Central memory CD8-positive, alpha-beta T cell (primary cell): ENCODE measurements around the gene SLC11A1.

Experiments
- ATAC-seq: fragments of 150-1000 bp; cut with Tn5 transposase; replicated peaks from 2 replicates; pipeline ENCODE4 v1.10.0; 2022; ENCODE audit warnings: mild to moderate bottlenecking, moderate FRiP score, moderate number of reproducible peaks; ENCODE audit not compliant: poor library complexity, severe bottlenecking; ENCODE audit errors: extremely low read depth
- DNase-seq, 2 donors: peaks; one replicate each; pipeline ENCODE4 v3.0.0; 2021; ENCODE audit warnings: low spot score in 2 of 2
- H3K27ac Mint-ChIP-seq: one replicate; pipeline ENCODE4 v1.8.0; 2022; ENCODE audit warnings: low read depth, mild to moderate bottlenecking, moderate library complexity, mixed read lengths
- H3K27me3 Mint-ChIP-seq: one replicate; pipeline ENCODE4 v1.8.0; 2022; ENCODE audit warnings: mixed read lengths
- H3K36me3 Mint-ChIP-seq: one replicate; pipeline ENCODE4 v1.8.0; 2022; ENCODE audit warnings: mild to moderate bottlenecking, moderate library complexity, mixed read lengths; ENCODE audit not compliant: insufficient read depth
- H3K4me1 Mint-ChIP-seq: one replicate; pipeline ENCODE4 v1.8.0; 2022; ENCODE audit warnings: mixed read lengths
- H3K4me3 Mint-ChIP-seq: one replicate; pipeline ENCODE4 v1.8.0; 2022; ENCODE audit warnings: mild to moderate bottlenecking, moderate library complexity, mixed read lengths
- H3K9me3 Mint-ChIP-seq: one replicate; pipeline ENCODE4 v1.8.0; 2022; ENCODE audit warnings: mixed read lengths

The SLC11A1 gene

DNA sequence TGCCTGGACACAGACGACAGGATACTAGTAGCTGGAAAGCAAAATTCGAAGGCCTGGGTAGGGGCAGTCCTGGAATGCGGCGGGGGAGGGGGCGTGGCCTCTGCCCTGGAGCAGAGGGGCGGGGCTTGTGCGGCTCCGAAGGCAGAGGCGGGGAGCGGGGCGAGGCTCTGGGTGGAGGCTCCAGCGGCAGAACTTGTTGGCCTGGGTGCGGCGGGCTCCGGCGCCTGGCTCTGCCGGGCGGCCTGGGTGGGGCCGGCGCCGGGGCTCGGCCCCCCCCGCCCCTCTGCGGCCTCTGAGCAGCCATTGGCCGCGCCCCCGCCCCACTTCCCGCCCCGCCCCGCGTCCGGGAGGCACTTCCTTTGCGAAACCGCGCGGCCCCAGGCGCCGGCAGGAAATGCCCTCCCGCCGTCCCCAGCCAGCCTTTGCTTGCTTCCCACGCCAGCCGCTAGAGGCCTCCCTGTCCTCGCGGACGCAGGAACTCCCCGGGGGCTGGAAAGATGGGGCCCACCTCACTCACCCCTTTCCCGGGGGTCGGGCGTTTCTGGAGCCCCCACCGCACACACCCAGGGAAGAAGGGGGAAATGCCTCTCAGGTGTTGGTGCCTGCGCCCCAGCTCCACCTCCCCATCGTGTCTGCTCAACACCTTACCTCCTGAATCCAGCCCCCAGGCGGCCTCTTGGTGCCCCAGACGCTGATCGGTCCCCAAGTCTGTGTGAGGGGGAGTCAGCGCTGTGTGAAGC lies 24.3 kb downstream of the SLC11A1 start:
- Mint-ChIP-seq H3K36me3 (peaks cover 38% of the 10 kb centered on the region), H3K4me1 (peaks cover 64% of the 10 kb centered on the region), H3K4me3 (peak overlapping the region; percentile 81), H3K9me3 (no peaks in the 10 kb centered on the region), H3K27me3 (no peaks in the 10 kb centered on the region), H3K27ac (peak overlapping the region; percentile 82)
- ATAC-seq: peak; percentile 75
- DNase-seq: peak; percentile 81 to 84

GRCh38 chr2:218406949-218407618 lies 25.0 kb downstream of the SLC11A1 start:
- no peaks in the 10 kb centered on the region for H3K27me3 Mint-ChIP-seq

GRCh38 chr2:218407717-218408116 lies 25.6 kb downstream of the SLC11A1 start:
- Mint-ChIP-seq H3K4me3 (peak overlapping the region; percentile 81), H3K27me3 (no peaks in the 10 kb centered on the region), H3K36me3 (peaks cover 30% of the 10 kb centered on the region), H3K9me3 (no peaks in the 10 kb centered on the region), H3K27ac (peak overlapping the region; percentile 82), H3K4me1 (peaks cover 55% of the 10 kb centered on the region)
- ATAC-seq (no peak), DNase-seq (no peak)

More at GRCh38 chr2:218406949-218407618, 25.0 kb downstream of the SLC11A1 start:
- peak; percentile 56 to 67 for DNase-seq
- Mint-ChIP-seq H3K9me3 (no peaks in the 10 kb centered on the region), H3K27ac (peak overlapping the region; percentile 82), H3K36me3 (peaks cover 35% of the 10 kb centered on the region), H3K4me3 (peak overlapping the region; percentile 81), H3K4me1 (peaks cover 56% of the 10 kb centered on the region)
- peak; percentile 48 for ATAC-seq

GRCh38 chr2:218418321-218418716 lies 36.2 kb downstream of the SLC11A1 start:
- H3K36me3 Mint-ChIP-seq: peaks cover 2% of the 10 kb centered on the region
- no peaks in the 10 kb centered on the region for H3K27me3 Mint-ChIP-seq
- no peaks in the 10 kb centered on the region for H3K4me1 Mint-ChIP-seq
- no peak overlapping the region for H3K27ac Mint-ChIP-seq
- H3K4me3 Mint-ChIP-seq: no peak overlapping the region
- DNase-seq (no peak), ATAC-seq (no peak)
- H3K9me3 Mint-ChIP-seq: no peaks in the 10 kb centered on the region

DNA sequence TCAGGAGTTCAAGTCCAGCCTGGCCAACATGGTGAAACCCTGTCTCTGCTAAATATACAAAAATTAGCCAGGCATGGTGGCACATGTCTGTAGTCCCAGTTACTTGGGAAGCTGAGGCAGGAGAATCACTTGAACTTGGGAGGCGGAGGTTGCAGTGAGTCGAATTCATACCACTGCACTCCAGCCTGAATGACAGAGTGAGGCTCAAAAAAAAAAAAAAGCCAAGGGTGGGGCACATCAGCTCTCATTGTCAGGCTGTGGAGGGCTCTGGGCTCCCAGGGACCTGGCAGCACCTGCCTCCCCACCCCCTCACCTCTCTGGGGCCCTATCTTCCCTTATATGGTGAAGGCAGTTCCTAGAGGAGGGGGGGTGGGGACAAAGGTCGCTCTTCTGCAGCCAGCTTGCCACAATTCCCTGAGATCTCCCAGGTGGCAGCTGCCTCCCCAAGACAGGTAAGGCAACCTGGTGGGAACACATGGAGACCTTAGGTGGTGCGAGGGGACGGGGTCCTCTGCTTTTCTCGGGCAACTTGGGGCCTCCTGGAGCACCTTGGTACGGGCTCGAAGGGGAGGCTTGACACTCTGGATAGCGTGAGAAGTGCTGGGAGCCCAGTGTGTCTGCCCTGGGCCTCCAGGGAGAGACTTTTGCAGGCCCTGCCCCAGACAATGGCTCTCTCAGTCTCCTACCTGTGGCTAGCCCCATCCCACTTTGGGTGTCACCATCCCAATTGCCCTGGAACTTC lies 36.8 kb downstream of the SLC11A1 start, which contains the start of gene VIL1:
VIL1 (plus strand) TSS at position 407 of the 742 bp plus-strand sequence. CDS start 4,656 bp downstream, outside the sequence.
- ATAC-seq: no peak
- H3K4me3 Mint-ChIP-seq: no peak within 1 kb of the TSS
- no peaks in the 10 kb centered on the region for H3K9me3 Mint-ChIP-seq
- DNase-seq: no peak
- no peaks in the 10 kb centered on the region for H3K27me3 Mint-ChIP-seq
- peaks cover 2% of the 10 kb centered on the region for H3K36me3 Mint-ChIP-seq
- H3K27ac Mint-ChIP-seq: no peak within 1 kb of the TSS
- H3K4me1 Mint-ChIP-seq: no peaks in the 10 kb centered on the region

GRCh38 chr2:218419630-218420216 lies 37.6 kb downstream of the SLC11A1 start:
- no peak for DNase-seq
- no peak for ATAC-seq
- H3K4me1 Mint-ChIP-seq: no peaks in the 10 kb centered on the region
- H3K9me3 Mint-ChIP-seq: no peaks in the 10 kb centered on the region
- H3K27me3 Mint-ChIP-seq: no peaks in the 10 kb centered on the region
- peaks cover 2% of the 10 kb centered on the region for H3K36me3 Mint-ChIP-seq
- H3K27ac Mint-ChIP-seq: no peak overlapping the region
- H3K4me3 Mint-ChIP-seq: no peak overlapping the region

DNA sequence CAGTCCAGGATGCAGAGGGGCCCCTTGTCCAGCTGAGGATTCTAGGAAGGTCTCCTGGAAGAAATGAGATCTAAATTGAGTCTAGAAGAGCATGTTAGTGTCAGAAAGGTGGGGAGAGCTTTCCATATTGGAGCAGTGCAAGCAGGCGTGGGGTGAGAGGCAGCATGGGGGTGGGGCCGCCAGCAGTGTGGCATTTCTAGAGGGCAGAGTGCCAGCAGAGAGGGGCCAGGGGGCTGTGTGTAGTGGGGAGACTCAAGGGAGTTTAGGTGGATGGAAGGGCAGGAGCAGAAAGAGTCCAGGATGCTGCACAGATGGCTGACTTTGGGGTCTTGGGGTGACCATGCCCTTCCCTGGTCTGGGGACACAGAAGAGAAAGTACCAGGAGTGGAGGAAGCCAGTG lies 39.0 kb downstream of the SLC11A1 start:
- no peak for DNase-seq
- H3K27ac Mint-ChIP-seq: no peak overlapping the region
- H3K4me3 Mint-ChIP-seq: no peak overlapping the region
- H3K9me3 Mint-ChIP-seq: no peaks in the 10 kb centered on the region
- ATAC-seq: no peak
- H3K36me3 Mint-ChIP-seq: no peaks in the 10 kb centered on the region
- no peaks in the 10 kb centered on the region for H3K27me3 Mint-ChIP-seq
- H3K4me1 Mint-ChIP-seq: no peaks in the 10 kb centered on the region

GRCh38 chr2:218422403-218423086 lies 40.5 kb downstream of the SLC11A1 start:
- Mint-ChIP-seq H3K27me3 (no peaks in the 10 kb centered on the region), H3K36me3 (no peaks in the 10 kb centered on the region), H3K4me3 (no peak overlapping the region), H3K9me3 (no peaks in the 10 kb centered on the region), H3K4me1 (no peaks in the 10 kb centered on the region), H3K27ac (no peak overlapping the region)
- ATAC-seq (no peak), DNase-seq (no peak)

DNA sequence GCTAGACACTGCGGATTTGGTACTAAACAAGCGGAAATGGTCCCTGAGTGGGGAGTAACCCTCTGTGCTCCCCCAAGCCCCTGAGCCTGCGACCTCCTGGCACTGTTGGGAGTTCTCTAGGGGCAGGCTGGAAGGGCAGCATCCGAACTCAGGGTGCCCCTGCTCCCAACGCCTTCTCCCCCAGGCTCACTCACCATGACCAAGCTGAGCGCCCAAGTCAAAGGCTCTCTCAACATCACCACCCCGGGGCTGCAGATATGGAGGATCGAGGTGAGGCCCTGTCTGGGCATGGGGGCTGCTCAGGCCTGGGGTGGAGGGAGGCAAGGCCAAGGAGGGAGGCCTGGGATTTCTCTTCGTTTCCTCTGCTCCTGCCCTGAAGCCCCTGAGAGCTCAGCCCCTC lies 41.5 kb downstream of the SLC11A1 start:
- peaks cover 2% of the 10 kb centered on the region for H3K36me3 Mint-ChIP-seq
- no peaks in the 10 kb centered on the region for H3K9me3 Mint-ChIP-seq
- ATAC-seq: no peak
- H3K27me3 Mint-ChIP-seq: no peaks in the 10 kb centered on the region
- no peak overlapping the region for H3K4me3 Mint-ChIP-seq
- no peak overlapping the region for H3K27ac Mint-ChIP-seq
- no peak for DNase-seq
- no peaks in the 10 kb centered on the region for H3K4me1 Mint-ChIP-seq

GRCh38 chr2:218425531-218425930 lies 43.5 kb downstream of the SLC11A1 start:
- ATAC-seq (no peak), DNase-seq (no peak)
- Mint-ChIP-seq H3K27me3 (no peaks in the 10 kb centered on the region), H3K4me1 (peaks cover 7% of the 10 kb centered on the region), H3K36me3 (peaks cover 2% of the 10 kb centered on the region), H3K9me3 (no peaks in the 10 kb centered on the region), H3K4me3 (no peak overlapping the region), H3K27ac (no peak overlapping the region)

GRCh38 chr2:218427741-218428140 lies 45.7 kb downstream of the SLC11A1 start:
- no peaks in the 10 kb centered on the region for H3K27me3 Mint-ChIP-seq
- H3K4me1 Mint-ChIP-seq: peaks cover 7% of the 10 kb centered on the region
- no peak for ATAC-seq
- H3K9me3 Mint-ChIP-seq: no peaks in the 10 kb centered on the region
- H3K36me3 Mint-ChIP-seq: peaks cover 2% of the 10 kb centered on the region
- no peak overlapping the region for H3K4me3 Mint-ChIP-seq
- no peak for DNase-seq
- no peak overlapping the region for H3K27ac Mint-ChIP-seq
